ENCODE measurements around the gene PXYLP1. TPM values are rescaled to one million over a fixed set of nuclear protein-coding genes. Genes with fewer than 3 reads are reported as not detected.

The PXYLP1 gene
- total RNA-seq, 1 donor from 2014 or later = 36.3 TPM

DNA sequence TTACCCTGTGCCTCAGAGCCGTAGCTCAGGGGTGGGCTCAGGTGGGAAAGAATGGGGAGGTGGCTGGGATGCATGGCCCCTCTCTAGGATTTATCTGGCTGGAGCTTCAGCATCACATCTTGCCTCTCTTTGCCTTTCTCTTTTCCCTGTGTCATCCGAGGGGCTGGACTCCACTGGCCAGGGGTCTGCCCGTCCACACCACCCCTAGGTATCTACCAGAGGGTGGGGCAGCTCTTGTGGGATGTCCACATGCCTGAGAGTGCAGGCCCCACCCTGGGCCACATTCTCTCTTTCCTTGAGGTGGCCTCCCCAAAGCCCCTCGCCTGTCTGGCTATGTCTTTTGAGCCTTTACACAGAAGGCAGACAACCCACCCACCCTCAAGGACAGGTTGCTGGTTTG, 37.2 kb downstream of the PXYLP1 start:
- H3K4me1 ChIP-seq = peaks cover 9% of the 10 kb centered on the region
- TF ChIP-seq, protein P1, sequence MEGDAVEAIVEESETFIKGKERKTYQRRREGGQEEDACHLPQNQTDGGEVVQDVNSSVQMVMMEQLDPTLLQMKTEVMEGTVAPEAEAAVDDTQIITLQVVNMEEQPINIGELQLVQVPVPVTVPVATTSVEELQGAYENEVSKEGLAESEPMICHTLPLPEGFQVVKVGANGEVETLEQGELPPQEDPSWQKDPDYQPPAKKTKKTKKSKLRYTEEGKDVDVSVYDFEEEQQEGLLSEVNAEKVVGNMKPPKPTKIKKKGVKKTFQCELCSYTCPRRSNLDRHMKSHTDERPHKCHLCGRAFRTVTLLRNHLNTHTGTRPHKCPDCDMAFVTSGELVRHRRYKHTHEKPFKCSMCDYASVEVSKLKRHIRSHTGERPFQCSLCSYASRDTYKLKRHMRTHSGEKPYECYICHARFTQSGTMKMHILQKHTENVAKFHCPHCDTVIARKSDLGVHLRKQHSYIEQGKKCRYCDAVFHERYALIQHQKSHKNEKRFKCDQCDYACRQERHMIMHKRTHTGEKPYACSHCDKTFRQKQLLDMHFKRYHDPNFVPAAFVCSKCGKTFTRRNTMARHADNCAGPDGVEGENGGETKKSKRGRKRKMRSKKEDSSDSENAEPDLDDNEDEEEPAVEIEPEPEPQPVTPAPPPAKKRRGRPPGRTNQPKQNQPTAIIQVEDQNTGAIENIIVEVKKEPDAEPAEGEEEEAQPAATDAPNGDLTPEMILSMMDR (IDR thresholded peaks at IDR 0.05) = no peak
- no peak for TF ChIP-seq EZH2 (IDR thresholded peaks at IDR 0.05)
- TF ChIP-seq EZH2phosphoT487 (IDR thresholded peaks at IDR 0.05) = no peak

DNA sequence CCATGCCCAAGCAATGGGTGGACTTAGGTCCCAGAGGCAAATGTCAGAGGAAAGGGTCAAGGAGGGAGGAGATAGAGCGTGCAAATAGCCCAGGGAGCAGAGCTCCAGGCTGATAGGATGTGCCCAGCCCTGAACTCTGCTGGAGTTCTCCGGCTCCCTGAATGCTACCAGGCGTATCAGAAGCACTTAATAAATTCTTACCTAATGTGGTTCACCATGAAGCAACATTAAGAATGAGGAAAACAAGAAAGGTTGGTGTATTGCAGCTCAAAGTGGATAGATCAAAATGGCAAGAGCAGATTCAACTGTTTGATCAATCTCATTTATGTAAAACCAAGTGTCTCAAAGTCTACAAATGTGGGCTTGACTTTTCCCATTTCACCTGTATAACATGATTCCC, 38.3 kb downstream of the PXYLP1 start:
- Mint-ChIP-seq H3K9me3 (no peaks in the 10 kb centered on the region), H3K27ac (no peak overlapping the region), H3K4me1 (peaks cover 31% of the 10 kb centered on the region), H3K27me3 (ENCODE audit: insufficient read depth, low read depth) (peaks cover 2% of the 10 kb centered on the region), H3K4me3 (no peak overlapping the region), H3K36me3 (peaks cover 16% of the 10 kb centered on the region)
- Histone ChIP-seq H2AFZ (replicated peaks) (no peak overlapping the region), H3K79me2 (ENCODE audit: low read depth) (no peaks in the 10 kb centered on the region), H3K36me3 (no peaks in the 10 kb centered on the region), H3K27me3 (no peaks in the 10 kb centered on the region), H3K9ac (no peak overlapping the region), H3K9me3 (ENCODE audit: low read depth) (no peaks in the 10 kb centered on the region), H3F3A (ENCODE audit: low read depth) (peaks cover 9% of the 10 kb centered on the region), H3K4me1 (peaks cover 13% of the 10 kb centered on the region), H3K27ac (no peak overlapping the region), H3K4me3 (no peak overlapping the region), H4K20me1 (ENCODE audit: low read depth) (no peaks in the 10 kb centered on the region), H3K4me2 (no peak overlapping the region)
- TF ChIP-seq EZH2 (IDR thresholded peaks at IDR 0.05) (no peak), EZH2phosphoT487 (IDR thresholded peaks at IDR 0.05) (no peak)
- TF ChIP-seq, protein P1 (IDR thresholded peaks at IDR 0.05) = no peak
- DNase-seq (ENCODE audit: low spot score) = no peak

More for the DNA sequence above, 37.2 kb downstream of the PXYLP1 start:
- H3K9ac ChIP-seq = no peak overlapping the region
- DNase-seq (ENCODE audit: low spot score) = no peak
- H2AFZ ChIP-seq (replicated peaks) = no peak overlapping the region
- peaks cover 9% of the 10 kb centered on the region for H3F3A ChIP-seq (ENCODE audit: low read depth)
- Mint-ChIP-seq H3K4me1 (peaks cover 31% of the 10 kb centered on the region), H3K27ac (no peak overlapping the region), H3K9me3 (no peaks in the 10 kb centered on the region), H3K36me3 (peaks cover 17% of the 10 kb centered on the region), H3K27me3 (ENCODE audit: insufficient read depth, low read depth) (peaks cover 2% of the 10 kb centered on the region), H3K4me3 (no peak overlapping the region)
- H3K27ac ChIP-seq = no peak overlapping the region
- no peaks in the 10 kb centered on the region for H3K27me3 ChIP-seq
- no peak overlapping the region for H3K4me2 ChIP-seq
- no peak overlapping the region for H3K4me3 ChIP-seq
- no peaks in the 10 kb centered on the region for H3K9me3 ChIP-seq (ENCODE audit: low read depth)
- no peaks in the 10 kb centered on the region for H3K79me2 ChIP-seq (ENCODE audit: low read depth)
- no peaks in the 10 kb centered on the region for H4K20me1 ChIP-seq (ENCODE audit: low read depth)
- no peaks in the 10 kb centered on the region for H3K36me3 ChIP-seq

DNA sequence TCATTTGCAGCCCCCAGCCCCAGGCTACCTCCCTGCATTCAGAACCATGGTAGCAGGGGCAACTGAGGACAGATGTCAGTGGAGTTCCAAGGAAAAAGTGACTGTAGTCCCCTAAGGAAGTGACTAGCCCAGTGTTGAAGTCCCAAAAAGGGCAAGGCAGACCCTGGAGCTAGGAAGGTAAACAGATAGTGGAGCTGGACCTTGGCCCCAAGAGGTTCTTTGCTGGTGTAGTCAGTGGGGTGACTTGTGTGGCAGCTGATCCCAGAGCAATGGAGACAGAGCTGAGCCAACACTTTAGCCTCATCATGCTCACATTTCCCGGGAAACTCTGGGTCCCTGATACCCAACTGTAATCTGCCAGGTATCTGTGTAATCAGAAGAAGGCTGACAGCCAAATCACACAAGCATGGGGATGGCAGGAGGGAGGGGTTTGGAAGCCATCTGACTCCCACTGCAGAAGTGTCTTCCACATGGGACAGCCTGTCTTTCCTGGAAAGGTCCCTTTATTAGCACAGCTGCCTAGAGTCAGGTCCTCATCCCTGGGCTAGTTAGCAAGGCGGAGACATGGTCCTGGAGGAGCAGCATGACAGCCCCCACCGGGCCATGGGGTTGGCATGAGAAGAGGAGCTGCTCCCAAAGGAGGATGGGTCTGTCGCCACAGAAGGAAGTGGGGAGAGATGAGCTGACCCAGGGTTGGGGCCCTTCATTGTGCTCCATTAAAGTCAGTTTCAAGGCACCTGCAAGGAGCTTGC, 39.8 kb downstream of the PXYLP1 start:
- Histone ChIP-seq H3K4me1 (peaks cover 13% of the 10 kb centered on the region), H3K79me2 (ENCODE audit: low read depth) (no peaks in the 10 kb centered on the region), H3K9ac (no peak overlapping the region), H4K20me1 (ENCODE audit: low read depth) (no peaks in the 10 kb centered on the region), H2AFZ (replicated peaks) (no peak overlapping the region), H3F3A (ENCODE audit: low read depth) (peaks cover 9% of the 10 kb centered on the region), H3K4me2 (no peak overlapping the region), H3K36me3 (no peaks in the 10 kb centered on the region), H3K4me3 (no peak overlapping the region), H3K27me3 (no peaks in the 10 kb centered on the region), H3K9me3 (ENCODE audit: low read depth) (no peaks in the 10 kb centered on the region), H3K27ac (no peak overlapping the region)
- Mint-ChIP-seq H3K4me3 (no peak overlapping the region), H3K36me3 (peaks cover 12% of the 10 kb centered on the region), H3K4me1 (peaks cover 23% of the 10 kb centered on the region), H3K9me3 (no peaks in the 10 kb centered on the region), H3K27ac (no peak overlapping the region), H3K27me3 (ENCODE audit: insufficient read depth, low read depth) (peaks cover 2% of the 10 kb centered on the region)
- TF ChIP-seq, protein P1 (IDR thresholded peaks at IDR 0.05) = no peak
- TF ChIP-seq EZH2 (IDR thresholded peaks at IDR 0.05) = no peak
- TF ChIP-seq EZH2phosphoT487 (IDR thresholded peaks at IDR 0.05) = no peak
- no peak for DNase-seq (ENCODE audit: low spot score)
